SK-N-MC (cell line): Measurements from ENCODE around the gene CDKAL1.

ENCODE experiments used
- EZH2 ChIP-seq: fragments of 200-600 bp; sonication (generic); IDR thresholded peaks from one replicate; pipeline ENCODE4 v1.6.1; 2017; ENCODE audit warnings: antibody characterized with exemption
- POLR2AphosphoS5 ChIP-seq: IDR thresholded peaks from 2 replicates; pipeline ENCODE4 v1.6.1; 2012; ENCODE audit warnings: mild to moderate bottlenecking, low read depth, low read length, borderline replicate concordance

- TF ChIP-seq POLR2AphosphoS5: no peak
- TF ChIP-seq EZH2: no peak
Measured at GRCh38 chr6:20943922-20944321, 409.7 kb downstream of the CDKAL1 start.
